ENCODE results near the gene JHY.

DNA sequence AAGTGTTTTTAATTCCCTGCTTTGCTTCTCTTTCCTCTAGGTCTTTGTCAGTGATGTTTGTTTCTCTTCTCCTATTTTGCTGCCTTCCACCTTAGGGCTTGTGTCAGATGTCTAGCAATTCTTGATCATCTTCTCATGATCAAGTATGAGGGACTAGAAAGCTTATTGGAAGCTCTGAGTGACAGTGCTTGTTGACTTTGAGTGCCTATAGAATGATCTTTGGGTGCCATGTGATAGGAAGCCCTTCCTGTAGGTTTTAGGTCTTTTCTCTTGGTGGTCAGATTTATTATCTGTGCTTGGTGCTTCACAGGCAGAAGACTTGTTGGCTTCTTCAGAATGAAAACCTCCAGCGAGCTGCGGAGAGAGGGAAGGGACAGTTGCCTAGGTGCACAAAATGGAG is 56.0 kb downstream of the JHY start:
- TF ChIP-seq, protein P1, sequence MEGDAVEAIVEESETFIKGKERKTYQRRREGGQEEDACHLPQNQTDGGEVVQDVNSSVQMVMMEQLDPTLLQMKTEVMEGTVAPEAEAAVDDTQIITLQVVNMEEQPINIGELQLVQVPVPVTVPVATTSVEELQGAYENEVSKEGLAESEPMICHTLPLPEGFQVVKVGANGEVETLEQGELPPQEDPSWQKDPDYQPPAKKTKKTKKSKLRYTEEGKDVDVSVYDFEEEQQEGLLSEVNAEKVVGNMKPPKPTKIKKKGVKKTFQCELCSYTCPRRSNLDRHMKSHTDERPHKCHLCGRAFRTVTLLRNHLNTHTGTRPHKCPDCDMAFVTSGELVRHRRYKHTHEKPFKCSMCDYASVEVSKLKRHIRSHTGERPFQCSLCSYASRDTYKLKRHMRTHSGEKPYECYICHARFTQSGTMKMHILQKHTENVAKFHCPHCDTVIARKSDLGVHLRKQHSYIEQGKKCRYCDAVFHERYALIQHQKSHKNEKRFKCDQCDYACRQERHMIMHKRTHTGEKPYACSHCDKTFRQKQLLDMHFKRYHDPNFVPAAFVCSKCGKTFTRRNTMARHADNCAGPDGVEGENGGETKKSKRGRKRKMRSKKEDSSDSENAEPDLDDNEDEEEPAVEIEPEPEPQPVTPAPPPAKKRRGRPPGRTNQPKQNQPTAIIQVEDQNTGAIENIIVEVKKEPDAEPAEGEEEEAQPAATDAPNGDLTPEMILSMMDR (IDR thresholded peaks at IDR 0.05; ENCODE audit: low read length), result no peak
- TF ChIP-seq EZH2 (IDR thresholded peaks at IDR 0.05; ENCODE audit: borderline replicate concordance, low read length), result no peak
